Right atrium auricular region (tissue), 2 donors: ENCODE data around the gene BCLAF1. TPM values are rescaled to one million over a fixed set of nuclear protein-coding genes. Genes with fewer than 3 reads are reported as not detected.
"Not testable (repeated sequence)": the region's sequence is repeated elsewhere in the genome, so short reads cannot be mapped to it uniquely, and the experiment has no call there.

Source experiments
- DNase-seq: peaks from one replicate; pipeline ENCODE4 v3.0.0-alpha.2; 2019; ENCODE audit warnings: low spot score
- H3K27ac ChIP-seq, 2 donors: fragments of 200-600 bp; sonication (generic); 1 replicate in 1 of 2; 2 replicates in 1 of 2; pipeline ENCODE4 v1.5.1; 2016 to 2019
- H3K27me3 ChIP-seq, 2 donors: fragments of 200-600 bp; sonication (generic); one replicate each; pipeline versions ENCODE4 v1.5.1 to v1.6.0; 2017 to 2019
- H3K36me3 ChIP-seq: fragments of 200-600 bp; sonication (generic); one replicate; pipeline ENCODE4 v1.5.1; 2016
- H3K4me1 ChIP-seq, 2 donors: fragments of 200-600 bp; sonication (generic); one replicate each; pipeline versions ENCODE4 v1.5.1 to v1.6.0; 2017 to 2019
- H3K4me3 ChIP-seq, 2 donors: fragments of 200-600 bp; sonication (generic); 1 replicate in 1 of 2; 2 replicates in 1 of 2; pipeline ENCODE4 v1.5.1; 2017 to 2019; ENCODE audit warnings: mild to moderate bottlenecking in 1 of 2, moderate library complexity in 1 of 2
- H3K9me3 ChIP-seq, 2 donors: fragments of 200-600 bp; sonication (generic); one replicate each; pipeline ENCODE4 v1.5.1; 2019
- CTCF ChIP-seq, 2 donors: fragments of 200-600 bp; sonication (generic); IDR thresholded peaks; one replicate each; pipeline ENCODE4 v1.5.1; 2019; ENCODE audit warnings: antibody characterized with exemption in 2 of 2
- total RNA-seq, 2 donors: library from RNA; depleted of rRNA; stranded (reverse); fragments of >200 nt; gene quantifications; one replicate each; pipeline ENCODE4 v1.1.0, GENCODE V29; 2016

The BCLAF1 gene
- total RNA-seq, 2 donors from 2014 or later: 47.9 to 49.4 TPM

- Histone ChIP-seq H3K36me3 (no peaks in the 10 kb centered on the region), H3K27ac (no peak overlapping the region)
- DNase-seq: no peak
Observed at GRCh38 chr6:136226674-136227377, 62.8 kb downstream of the BCLAF1 start.

DNA sequence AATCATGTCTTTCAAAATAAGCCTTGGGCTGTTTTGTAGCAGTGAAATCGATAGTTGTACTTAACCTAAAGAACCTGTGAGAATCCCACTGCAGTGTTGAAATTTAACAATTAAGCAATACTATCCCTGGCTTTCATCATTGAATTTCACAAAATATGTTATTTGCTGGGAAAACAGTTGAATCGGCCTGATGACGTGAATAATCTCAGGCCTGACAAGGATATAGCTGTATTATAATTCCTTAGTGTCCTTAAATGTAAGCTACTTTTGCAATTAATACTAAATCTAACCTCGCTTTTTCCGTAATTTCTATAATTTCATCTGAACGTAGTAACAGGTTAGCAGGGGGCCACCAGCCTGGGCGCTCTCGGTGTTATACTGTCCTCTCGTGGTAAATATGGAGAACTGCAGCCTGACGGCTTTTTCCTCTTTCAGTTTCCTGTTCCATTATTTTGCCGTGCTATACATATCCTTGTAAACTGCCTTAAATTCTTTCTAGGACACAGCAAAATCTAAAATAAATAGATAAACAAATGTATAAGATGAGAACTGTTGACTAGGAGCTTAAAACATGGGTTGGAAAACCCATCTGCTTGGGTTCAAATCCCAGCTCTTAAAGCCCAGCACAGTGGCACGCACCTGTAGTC lies 63.5 kb downstream of the BCLAF1 start:
- H3K27ac ChIP-seq: no peak overlapping the region
- H3K27me3 ChIP-seq: no peaks in the 10 kb centered on the region
- DNase-seq: peak; percentile 71
- no peaks in the 10 kb centered on the region for H3K36me3 ChIP-seq
- H3K4me1 ChIP-seq: no peaks in the 10 kb centered on the region
- H3K9me3 ChIP-seq: no peaks in the 10 kb centered on the region
- H3K4me3 ChIP-seq: peak overlapping the region in 1 of 2 donors; percentile 7
- peak; percentile 100 for TF ChIP-seq CTCF (IDR thresholded peaks at IDR 0.05)

More at GRCh38 chr6:136226674-136227377, 62.8 kb downstream of the BCLAF1 start:
- no peak for TF ChIP-seq CTCF (IDR thresholded peaks at IDR 0.05)
- Histone ChIP-seq H3K4me3 (peak overlapping the region in 1 of 2 donors; percentile 7), H3K4me1 (no peaks in the 10 kb centered on the region), H3K9me3 (no peaks in the 10 kb centered on the region), H3K27me3 (no peaks in the 10 kb centered on the region)

DNA sequence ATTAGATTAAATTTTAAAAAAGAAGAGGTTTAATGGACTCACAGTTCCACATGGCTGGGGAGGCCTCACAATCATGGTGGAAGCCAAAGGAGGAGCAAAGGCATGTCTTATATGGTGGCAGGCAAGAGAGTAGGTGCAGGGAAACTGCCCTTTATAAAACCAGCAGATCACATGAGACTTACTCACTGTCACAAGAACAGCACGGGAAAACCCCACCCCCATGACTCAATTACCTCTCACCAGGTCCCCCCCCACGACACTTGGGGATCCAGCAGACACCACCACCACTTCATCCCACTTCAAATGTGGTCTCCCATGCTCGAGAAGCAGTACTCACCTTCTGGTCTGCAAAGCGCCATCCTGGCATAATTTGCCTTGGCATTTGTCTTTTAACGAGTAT lies 64.2 kb downstream of the BCLAF1 start:
- TF ChIP-seq CTCF (IDR thresholded peaks at IDR 0.05): no peak
- Histone ChIP-seq H3K36me3 (no peaks in the 10 kb centered on the region), H3K27me3 (no peaks in the 10 kb centered on the region), H3K27ac (no peak overlapping the region), H3K9me3 (peaks cover 0 to under 1% of the 10 kb centered on the region in 2 donors), H3K4me3 (no peak overlapping the region), H3K4me1 (no peaks in the 10 kb centered on the region)
- no peak for DNase-seq

DNA sequence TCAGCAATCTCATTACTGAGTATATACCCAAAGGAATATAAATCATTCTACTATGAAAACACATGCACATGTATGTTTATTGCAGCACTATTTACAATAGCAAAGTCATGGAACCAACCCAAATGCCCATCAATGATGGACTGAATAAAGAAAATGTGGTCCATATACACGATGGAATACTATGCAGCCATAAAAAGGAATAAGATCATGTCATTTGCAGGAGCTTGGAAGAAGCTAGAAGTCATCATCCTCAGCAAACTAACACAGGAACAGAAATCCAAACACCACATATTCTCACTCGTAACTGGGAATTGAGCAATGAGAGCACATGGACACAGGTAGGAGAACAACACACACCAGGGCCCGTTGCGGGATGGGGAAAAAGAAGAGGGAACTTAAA lies 64.7 kb downstream of the BCLAF1 start:
- not testable (repeated sequence) for H3K9me3 ChIP-seq, H3K4me3 ChIP-seq, DNase-seq, H3K4me1 ChIP-seq, H3K27ac ChIP-seq, H3K36me3 ChIP-seq, H3K27me3 ChIP-seq

- no peaks in the 10 kb centered on the region for H3K36me3 ChIP-seq
- no peak for DNase-seq
Observed at GRCh38 chr6:136216503-136217401, 72.9 kb downstream of the BCLAF1 start.

More at GRCh38 chr6:136216503-136217401, 72.9 kb downstream of the BCLAF1 start:
- no peaks in the 10 kb centered on the region for H3K27me3 ChIP-seq
- H3K4me3 ChIP-seq: no peak overlapping the region
- H3K9me3 ChIP-seq: peaks cover 0 to 10% of the 10 kb centered on the region in 2 donors
- H3K4me1 ChIP-seq: no peaks in the 10 kb centered on the region
- H3K27ac ChIP-seq: no peak overlapping the region
- no peak for TF ChIP-seq CTCF (IDR thresholded peaks at IDR 0.05)
